ENCODE data around the gene MAB21L4. TPM values are rescaled to one million over a fixed set of nuclear protein-coding genes. Genes with fewer than 3 reads are reported as not detected.

The MAB21L4 gene
- total RNA-seq, 1 donor from 2014 or later = not detected

GRCh38 chr2:240929364-240930095 lies 33.6 kb upstream of the MAB21L4 start:
- Mint-ChIP-seq H3K4me3 (ENCODE audit: low read depth) (no peak overlapping the region), H3K4me1 (ENCODE audit: low read depth) (no peaks in the 10 kb centered on the region), H3K9me3 (no peaks in the 10 kb centered on the region), H3K36me3 (ENCODE audit: low read depth) (no peaks in the 10 kb centered on the region), H3K27ac (no peak overlapping the region), H3K27me3 (ENCODE audit: low read depth) (no peaks in the 10 kb centered on the region)
- intact Hi-C loops (cut with micrococcal nuclease) = no loop called here
- DNase-seq (ENCODE audit: low spot score) = no peak

- DNase-seq (ENCODE audit: low spot score) = no peak
- H3K27me3 Mint-ChIP-seq (ENCODE audit: low read depth) = no peaks in the 10 kb centered on the region
- intact Hi-C loops (cut with micrococcal nuclease) = no loop called here
- no peak overlapping the region for H3K27ac Mint-ChIP-seq
- H3K36me3 Mint-ChIP-seq (ENCODE audit: low read depth) = no peaks in the 10 kb centered on the region
- H3K4me1 Mint-ChIP-seq (ENCODE audit: low read depth) = no peaks in the 10 kb centered on the region
- H3K4me3 Mint-ChIP-seq (ENCODE audit: low read depth) = no peak overlapping the region
- no peaks in the 10 kb centered on the region for H3K9me3 Mint-ChIP-seq
Observed at GRCh38 chr2:240928476-240929363, 32.8 kb upstream of the MAB21L4 start.

- H3K9me3 Mint-ChIP-seq = no peaks in the 10 kb centered on the region
- no peaks in the 10 kb centered on the region for H3K36me3 Mint-ChIP-seq (ENCODE audit: low read depth)
- H3K4me3 Mint-ChIP-seq (ENCODE audit: low read depth) = no peak overlapping the region
- H3K4me1 Mint-ChIP-seq (ENCODE audit: low read depth) = no peaks in the 10 kb centered on the region
- no peaks in the 10 kb centered on the region for H3K27me3 Mint-ChIP-seq (ENCODE audit: low read depth)
- no peak overlapping the region for H3K27ac Mint-ChIP-seq
- intact Hi-C loops (cut with micrococcal nuclease) = no loop called here
- no peak for DNase-seq (ENCODE audit: low spot score)
Observed at GRCh38 chr2:240927390-240927781, 31.4 kb upstream of the MAB21L4 start.

GRCh38 chr2:240926516-240927389 lies 30.8 kb upstream of the MAB21L4 start:
- no peaks in the 10 kb centered on the region for H3K9me3 Mint-ChIP-seq
- no peaks in the 10 kb centered on the region for H3K36me3 Mint-ChIP-seq (ENCODE audit: low read depth)
- no peak overlapping the region for H3K4me3 Mint-ChIP-seq (ENCODE audit: low read depth)
- DNase-seq (ENCODE audit: low spot score) = no peak
- H3K27ac Mint-ChIP-seq = no peak overlapping the region
- H3K27me3 Mint-ChIP-seq (ENCODE audit: low read depth) = no peaks in the 10 kb centered on the region
- H3K4me1 Mint-ChIP-seq (ENCODE audit: low read depth) = no peaks in the 10 kb centered on the region
- intact Hi-C loops (cut with micrococcal nuclease) = no loop called here

DNA sequence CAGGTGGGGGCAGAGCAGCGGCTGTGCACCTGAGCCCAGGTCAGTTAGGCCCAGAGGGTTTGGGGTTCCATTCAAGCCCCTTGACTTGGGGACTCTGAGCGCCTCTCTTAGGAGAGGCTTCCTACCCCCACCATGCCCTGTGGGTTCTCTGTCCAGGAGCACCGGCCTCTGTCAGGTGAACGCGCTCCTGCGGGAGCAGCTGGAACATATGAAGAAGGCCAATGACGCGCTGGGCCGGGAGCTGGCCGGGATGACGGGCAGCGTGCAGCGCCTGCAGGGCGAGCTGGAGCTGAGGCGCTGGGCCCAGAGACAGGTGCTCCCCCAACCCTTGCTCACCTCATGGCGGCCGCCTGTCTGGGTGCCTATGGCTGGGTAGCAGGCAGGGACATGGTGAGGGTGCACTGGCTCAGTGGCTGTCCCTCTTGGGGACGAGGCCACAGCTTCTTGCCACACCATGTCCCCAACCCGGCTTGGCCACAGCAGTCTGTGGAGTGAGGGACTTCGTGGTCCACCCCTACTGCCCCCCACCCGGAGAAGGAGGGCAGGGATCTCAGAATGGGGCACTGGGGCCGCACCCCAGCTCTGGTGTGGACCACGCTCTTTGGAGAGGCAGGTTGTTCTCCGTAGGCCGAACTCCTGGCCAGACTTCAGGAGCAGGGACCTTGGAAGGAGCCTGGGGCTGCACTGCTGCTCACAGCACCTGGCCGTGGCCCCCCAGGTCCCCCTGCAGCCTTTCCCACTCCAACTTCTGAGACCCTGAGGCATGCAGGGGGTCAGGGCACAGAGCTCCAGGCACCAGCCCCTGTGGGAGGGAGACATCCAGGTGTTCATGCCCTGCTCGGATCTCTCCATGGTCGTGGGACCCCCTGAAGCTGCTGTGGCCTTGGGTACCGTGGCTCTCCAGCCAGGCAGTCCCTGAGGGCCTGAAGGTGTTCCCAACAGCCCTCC lies 29.9 kb upstream of the MAB21L4 start:
- no peaks in the 10 kb centered on the region for H3K36me3 Mint-ChIP-seq (ENCODE audit: low read depth)
- intact Hi-C loops (cut with micrococcal nuclease) = no loop called here
- no peak for DNase-seq (ENCODE audit: low spot score)

GRCh38 chr2:240925191-240925567 lies 29.2 kb upstream of the MAB21L4 start:
- Mint-ChIP-seq H3K9me3 (no peaks in the 10 kb centered on the region), H3K4me3 (ENCODE audit: low read depth) (no peak overlapping the region), H3K27ac (no peak overlapping the region), H3K4me1 (ENCODE audit: low read depth) (no peaks in the 10 kb centered on the region), H3K27me3 (ENCODE audit: low read depth) (no peaks in the 10 kb centered on the region), H3K36me3 (ENCODE audit: low read depth) (no peaks in the 10 kb centered on the region)
- DNase-seq (ENCODE audit: low spot score) = no peak
- intact Hi-C loops (cut with micrococcal nuclease) = no loop called here

More for the DNA sequence above, 29.9 kb upstream of the MAB21L4 start:
- no peak overlapping the region for H3K27ac Mint-ChIP-seq
- no peak overlapping the region for H3K4me3 Mint-ChIP-seq (ENCODE audit: low read depth)
- H3K27me3 Mint-ChIP-seq (ENCODE audit: low read depth) = no peaks in the 10 kb centered on the region
- H3K9me3 Mint-ChIP-seq = no peaks in the 10 kb centered on the region
- H3K4me1 Mint-ChIP-seq (ENCODE audit: low read depth) = no peaks in the 10 kb centered on the region

DNA sequence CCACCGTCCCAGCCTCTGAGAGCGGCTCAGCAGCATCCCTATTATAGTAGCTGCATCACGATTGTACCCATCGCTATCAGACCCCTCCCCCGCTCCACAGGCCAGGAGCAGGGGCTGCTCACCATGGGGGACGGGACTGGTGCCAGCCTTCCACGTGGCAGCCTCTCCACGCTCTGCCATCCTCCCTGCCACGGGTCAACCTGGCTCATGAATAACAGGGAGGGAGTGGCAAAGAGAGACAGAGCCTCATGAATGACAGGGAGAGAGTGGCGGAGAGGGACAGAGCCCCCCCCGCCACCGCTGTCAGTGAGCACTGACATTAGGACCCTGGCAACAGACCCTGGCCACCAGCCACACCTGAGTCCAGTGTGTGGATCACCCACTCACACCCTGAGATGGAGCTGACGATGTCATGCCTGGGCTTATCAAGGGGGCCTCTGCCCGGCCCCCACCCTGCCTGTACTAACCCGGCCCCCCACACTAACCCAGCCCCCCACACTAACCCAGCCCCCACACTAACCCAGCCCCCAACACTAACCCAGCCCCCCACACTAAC lies 27.1 kb upstream of the MAB21L4 start:
- intact Hi-C loops (cut with micrococcal nuclease) = no loop called here
- Mint-ChIP-seq H3K4me3 (ENCODE audit: low read depth) (no peak overlapping the region), H3K27me3 (ENCODE audit: low read depth) (no peaks in the 10 kb centered on the region), H3K36me3 (ENCODE audit: low read depth) (no peaks in the 10 kb centered on the region), H3K4me1 (ENCODE audit: low read depth) (no peaks in the 10 kb centered on the region), H3K27ac (no peak overlapping the region), H3K9me3 (no peaks in the 10 kb centered on the region)
- no peak for DNase-seq (ENCODE audit: low spot score)

DNA sequence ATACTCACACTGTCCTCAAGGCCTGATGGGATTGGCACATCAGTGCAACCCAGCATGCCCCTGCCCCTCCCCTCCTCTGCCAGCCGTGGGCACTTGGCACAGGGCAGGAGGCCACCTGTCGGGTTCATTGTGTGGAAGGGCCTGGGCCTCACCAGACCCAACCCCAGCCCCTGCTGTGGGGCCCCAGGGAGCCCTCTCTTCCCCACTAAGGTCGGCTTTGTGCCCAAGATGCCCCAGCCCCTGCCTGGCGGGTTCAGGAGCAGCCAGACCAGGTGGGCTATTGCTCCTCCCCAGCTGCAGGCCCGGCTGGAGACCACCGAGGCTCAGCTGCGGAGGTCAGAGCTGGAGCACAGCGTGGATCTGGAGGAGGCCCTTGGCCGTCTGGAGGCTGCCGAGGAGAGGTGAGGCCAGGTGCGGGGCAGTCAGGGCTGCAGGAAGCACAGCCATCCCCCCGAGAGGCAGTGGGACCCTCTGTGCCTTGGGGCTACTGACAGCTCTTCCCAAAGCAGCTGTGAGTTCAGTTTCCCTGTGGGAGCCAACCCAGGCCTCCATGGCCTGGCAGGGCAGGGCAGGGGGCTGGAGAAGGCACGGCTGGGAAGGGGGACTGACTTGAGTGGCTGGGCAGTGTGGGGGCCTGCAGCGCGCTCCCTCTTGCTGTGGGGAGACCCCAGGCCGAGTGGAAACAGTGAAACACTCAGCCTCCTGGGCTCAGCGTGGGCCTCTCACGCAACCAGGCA lies 26.5 kb upstream of the MAB21L4 start:
- DNase-seq (ENCODE audit: low spot score) = no peak
- intact Hi-C loops (cut with micrococcal nuclease) = no loop called here
- no peaks in the 10 kb centered on the region for H3K36me3 Mint-ChIP-seq (ENCODE audit: low read depth)
- H3K27ac Mint-ChIP-seq = no peak overlapping the region
- no peaks in the 10 kb centered on the region for H3K27me3 Mint-ChIP-seq (ENCODE audit: low read depth)
- H3K4me3 Mint-ChIP-seq (ENCODE audit: low read depth) = no peak overlapping the region
- H3K9me3 Mint-ChIP-seq = no peaks in the 10 kb centered on the region
- H3K4me1 Mint-ChIP-seq (ENCODE audit: low read depth) = no peaks in the 10 kb centered on the region

GRCh38 chr2:240921995-240922244 lies 26.0 kb upstream of the MAB21L4 start:
- intact Hi-C loops (cut with micrococcal nuclease) = no loop called here
- Mint-ChIP-seq H3K4me3 (ENCODE audit: low read depth) (no peak overlapping the region), H3K27me3 (ENCODE audit: low read depth) (peaks cover 2% of the 10 kb centered on the region), H3K9me3 (no peaks in the 10 kb centered on the region), H3K36me3 (ENCODE audit: low read depth) (no peaks in the 10 kb centered on the region), H3K27ac (no peak overlapping the region), H3K4me1 (ENCODE audit: low read depth) (no peaks in the 10 kb centered on the region)
- DNase-seq (ENCODE audit: low spot score) = no peak

- H3K27ac Mint-ChIP-seq = no peak overlapping the region
- H3K27me3 Mint-ChIP-seq (ENCODE audit: low read depth) = peaks cover 3% of the 10 kb centered on the region
- DNase-seq (ENCODE audit: low spot score) = no peak
- intact Hi-C loops (cut with micrococcal nuclease) = no loop called here
- no peak overlapping the region for H3K4me3 Mint-ChIP-seq (ENCODE audit: low read depth)
- no peaks in the 10 kb centered on the region for H3K9me3 Mint-ChIP-seq
- H3K36me3 Mint-ChIP-seq (ENCODE audit: low read depth) = no peaks in the 10 kb centered on the region
- H3K4me1 Mint-ChIP-seq (ENCODE audit: low read depth) = no peaks in the 10 kb centered on the region
Observed at GRCh38 chr2:240921311-240921994, 25.5 kb upstream of the MAB21L4 start.

DNA sequence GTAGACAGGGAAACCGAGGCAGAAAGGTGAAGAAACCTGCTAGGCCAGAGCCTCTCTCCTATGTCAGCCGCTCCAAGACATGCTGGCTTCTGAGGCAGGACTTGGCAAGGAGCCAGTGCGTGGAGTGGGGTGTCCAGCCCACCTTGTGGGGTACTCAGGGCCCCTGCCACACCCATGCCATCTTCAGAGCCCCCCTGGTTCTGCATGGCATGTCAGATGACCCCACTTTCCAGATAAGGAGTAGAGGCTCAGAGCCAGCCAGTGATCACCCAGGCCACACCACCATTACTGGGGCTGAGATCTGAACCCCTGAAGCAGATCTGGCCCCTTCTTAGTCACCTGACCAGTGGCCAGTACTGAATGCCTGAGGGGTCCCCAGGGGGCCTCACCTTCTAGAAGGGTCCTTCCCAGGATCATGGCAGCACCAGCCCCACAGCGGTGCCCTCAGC lies 24.9 kb upstream of the MAB21L4 start:
- Mint-ChIP-seq H3K36me3 (ENCODE audit: low read depth) (no peaks in the 10 kb centered on the region), H3K27me3 (ENCODE audit: low read depth) (peaks cover 3% of the 10 kb centered on the region), H3K27ac (no peak overlapping the region), H3K9me3 (no peaks in the 10 kb centered on the region), H3K4me1 (ENCODE audit: low read depth) (no peaks in the 10 kb centered on the region), H3K4me3 (ENCODE audit: low read depth) (no peak overlapping the region)
- DNase-seq (ENCODE audit: low spot score) = no peak
- intact Hi-C loops (cut with micrococcal nuclease) = no loop called here

Measured in activated T-helper 2 cell treated with anti-CD3 and anti-CD28 coated beads, Interferon-gamma antibody, Interleukin-2, Interleukin-4, amounts not matched to agents 10 μg/mL and 5 μg/mL and 100 μg/mL, durations not matched to agents 14 hours and 24 hours and 36 hours (primary cell).